K562 (cell line): Measurements from ENCODE around the gene GBF1. TPM values are rescaled to one million over a fixed set of nuclear protein-coding genes. Genes with fewer than 3 reads are reported as not detected.

Experiments
- ATAC-seq: fragments of 200-7000 bp; cut with Tn5 transposase; 3 replicates; pipeline ENCODE4 v1.9.1; 2020; ENCODE audit warnings: moderate library complexity
- BruUV-seq: library from RNA; stranded (reverse); fragments of 400-500 nt; replicated peaks from 2 replicates; lab custom pipeline; 2021; lab: Mats Ljungman, UMichigan
- CTCF ChIA-PET: fragments of 300-600 bp; formaldehyde crosslinking; extraction: SDS; loops from one replicate; lab custom pipeline; 2021; ENCODE audit warnings: low intra/inter-chr PET ratio; lab: Yijun Ruan, JAX
- POLR2A ChIA-PET: fragments of 300-600, 350-650 bp; sonication (Branson Sonifier 250); formaldehyde crosslinking; extraction: SDS; loops from one replicate; lab custom pipeline; 2021; ENCODE audit warnings: antibody characterized with exemption, inconsistent platforms; lab: Yijun Ruan, JAX
- DNase-seq, 4 experiments: peaks; one replicate each; pipeline versions ENCODE4 v3.0.0 to v3.0.0-alpha.2; 2011 to 2018; ENCODE audit warnings: low spot score in 3 of 4, mixed read lengths in 3 of 4; ENCODE audit errors: extremely low read depth in 1 of 4
- FAIRE-seq: peaks from 2 replicates; lab custom pipeline; 2011; peaks lifted over from hg19 to GRCh38; lab: Jason Lieb, UNC
- H2AFZ ChIP-seq: 2 replicates; pipeline ENCODE4 v1.6.0; 2011; ENCODE audit warnings: low read depth, low read length, control low read depth, inconsistent platforms
- H3K27ac ChIP-seq: fragments of 200-600 bp; 3 replicates; pipeline ENCODE4 v1.8.0; 2011; ENCODE audit warnings: low read depth, mild to moderate bottlenecking, control low read depth, inconsistent platforms, low read length, moderate library complexity, mixed read lengths; ENCODE audit errors: extremely low read depth
- H3K27me3 ChIP-seq, 2 experiments: fragments of 300-600 bp in 1 of 2; 2 replicates in 1 of 2; 3 replicates in 1 of 2; pipeline versions ENCODE4 v1.6.0 to v1.8.0; 2011; ENCODE audit warnings: inconsistent platforms in 2 of 2, low read length in 2 of 2, mild to moderate bottlenecking in 1 of 2, mixed read lengths in 1 of 2, moderate library complexity in 1 of 2; ENCODE audit not compliant: control insufficient read depth in 2 of 2, insufficient read depth in 2 of 2
- H3K36me3 ChIP-seq: fragments of 300-600 bp; 3 replicates; pipeline ENCODE4 v1.8.0; 2011; ENCODE audit warnings: mild to moderate bottlenecking, low read length, inconsistent platforms; ENCODE audit not compliant: control insufficient read depth, insufficient read depth
- H3K4me1 ChIP-seq, 2 experiments: fragments of 200-600 bp in 1 of 2; replicated peaks in 1 of 2; 2 replicates in 1 of 2; 3 replicates in 1 of 2; pipeline versions ENCODE4 v1.5.1 to v1.8.0; 2011; ENCODE audit warnings: inconsistent platforms in 2 of 2, low read length in 2 of 2, mild to moderate bottlenecking in 1 of 2, mixed read lengths in 1 of 2, moderate library complexity in 1 of 2; ENCODE audit not compliant: control insufficient read depth in 2 of 2, insufficient read depth in 2 of 2
- H3K4me2 ChIP-seq: 2 replicates; pipeline ENCODE4 v1.6.1; 2011; ENCODE audit warnings: low read length, control low read depth, inconsistent platforms, mixed read lengths; ENCODE audit not compliant: insufficient read depth
- H3K4me3 ChIP-seq: fragments of 200-600 bp; sonication (generic), shearing (Covaris generic); 2 replicates; pipeline ENCODE4 v1.5.1; 2016; ENCODE audit warnings: control low read depth, inconsistent platforms
- H3K79me2 ChIP-seq: fragments of 200-600 bp; 3 replicates; pipeline ENCODE4 v1.8.0; 2011; ENCODE audit warnings: low read length, inconsistent platforms; ENCODE audit not compliant: control insufficient read depth, insufficient read depth
- H3K9ac ChIP-seq, 2 experiments: 2 replicates each; pipeline versions ENCODE4 v1.6.0 to v1.6.1; 2011; ENCODE audit warnings: low read depth in 2 of 2, low read length in 2 of 2, control low read depth in 1 of 2, inconsistent platforms in 1 of 2, mild to moderate bottlenecking in 1 of 2, mixed read lengths in 1 of 2; ENCODE audit not compliant: insufficient read depth in 1 of 2
- H3K9me1 ChIP-seq: one replicate; pipeline ENCODE4 v1.6.0; 2011; ENCODE audit warnings: inconsistent platforms, mild to moderate bottlenecking, low read length, moderate library complexity; ENCODE audit not compliant: control insufficient read depth, insufficient read depth
- H3K9me3 ChIP-seq: replicated peaks from 2 replicates; pipeline ENCODE4 v1.5.1; 2011; ENCODE audit warnings: low read depth, low read length, inconsistent platforms; ENCODE audit not compliant: control insufficient read depth, insufficient read depth
- H4K20me1 ChIP-seq: replicated peaks from 2 replicates; pipeline ENCODE4 v1.6.1; 2011; ENCODE audit warnings: low read length, inconsistent platforms, mixed read lengths; ENCODE audit not compliant: control insufficient read depth, insufficient read depth
- FOXO4 ChIP-seq: fragments of 450-650 bp; formaldehyde crosslinking; IDR thresholded peaks from 2 replicates; pipeline ENCODE4 v1.4.0; 2020; ENCODE audit warnings: mild to moderate bottlenecking, moderate library complexity
- HDAC3 ChIP-seq: fragments of 450-650 bp; IDR thresholded peaks from 2 replicates; pipeline ENCODE4 v1.6.1; 2018; ENCODE audit warnings: borderline replicate concordance, mild to moderate bottlenecking, moderate library complexity; ENCODE audit not compliant: partially characterized antibody
- MLX ChIP-seq, 2 experiments: fragments of 450-650 bp in 1 of 2; sonication (generic) in 1 of 2; formaldehyde crosslinking; conservative IDR thresholded peaks; 2 replicates each; pipeline versions ENCODE4 v1.4.0 to v1.8.1; 2020 to 2022; ENCODE audit warnings: mild to moderate bottlenecking in 1 of 2, missing genetic modification reagents in 1 of 2
- RNF219 ChIP-seq: fragments of 250-450 bp; sonication (Bioruptor Pico); IDR thresholded peaks from 2 replicates; pipeline ENCODE4 v1.5.0; 2022; ENCODE audit warnings: mild to moderate bottlenecking
- SAP30 ChIP-seq: fragments of 200-600 bp; sonication (generic); IDR thresholded peaks from 2 replicates; pipeline ENCODE4 v1.6.1; 2012; ENCODE audit warnings: borderline replicate concordance, low read depth, mild to moderate bottlenecking, moderate library complexity, low read length, control low read depth, inconsistent platforms; ENCODE audit not compliant: insufficient read depth, poor library complexity, severe bottlenecking
- SREBF2 ChIP-seq: sonication (generic); formaldehyde crosslinking; IDR thresholded peaks from 2 replicates; pipeline ENCODE4 v1.4.0; 2020; ENCODE audit warnings: mild to moderate bottlenecking, missing genetic modification reagents
- TFAP4 ChIP-seq: sonication (generic); formaldehyde crosslinking; IDR thresholded peaks from 2 replicates; pipeline ENCODE4 v1.8.0; 2022; ENCODE audit warnings: missing genetic modification reagents, mild to moderate bottlenecking, moderate library complexity, borderline replicate concordance
- TRIM28 ChIP-seq: fragments of 450-650 bp; IDR thresholded peaks from 2 replicates; pipeline ENCODE4 v1.6.1; 2017
- TSC22D4 ChIP-seq: fragments of 450-650 bp; IDR thresholded peaks from 2 replicates; pipeline ENCODE4 v1.6.1; 2016; ENCODE audit warnings: missing genetic modification characterization, missing biosample characterization, control low read depth
- ZSCAN32 ChIP-seq: fragments of 450-650 bp; formaldehyde crosslinking; IDR thresholded peaks from 2 replicates; pipeline ENCODE4 v1.4.0; 2020; ENCODE audit warnings: mild to moderate bottlenecking, moderate library complexity
- WGBS: fragments of 100-300 bp; shearing (Covaris generic); methylation state at CpG from one replicate; pipeline ENCODE4 v1.1.6; 2016; ENCODE audit warnings: low coverage, mixed read lengths; ENCODE audit not compliant: insufficient coverage; ENCODE audit errors: missing lambda C conversion rate; 5-methylcytosine and 5-hydroxymethylcytosine counted together
- in situ Hi-C: fragments of 300-500 bp; cut with MboI; formaldehyde crosslinking; loops from 4 replicates; pipeline ENCODE4 v1.15.0; 2018; ENCODE audit warnings: inconsistent platforms, mixed read lengths
- intact Hi-C: fragments of 100-400 bp; cut with micrococcal nuclease; formaldehyde crosslinking; loops from 2 replicates; pipeline ENCODE4 v1.14.2; 2022
- polyA plus RNA-seq, 8 experiments: library from polyadenylated mRNA; depleted of rRNA in 4 of 8; stranded (reverse) in 5 of 8; unstranded in 3 of 8; fragments of >200 nt; fragmentation: Nextera tagmentation in 2 of 8; fragmentation: Illumina TruSeq in 1 of 8; extraction: Ambion mirVana in 2 of 8; extraction: Trizol in 1 of 8; gene quantifications; 2 replicates each; pipeline versions ENCODE4 v1.2.1 to v1.2.3, GENCODE V29; 2011 to 2014; ENCODE audit warnings: inconsistent platforms in 1 of 8, missing spikeins in 1 of 8
- total RNA-seq, 7 experiments: library from RNA; depleted of rRNA in 6 of 7; stranded (reverse); fragments of >200 nt in 6 of 7; fragmentation: Illumina TruSeq in 2 of 7; extraction: Trizol in 2 of 7; gene quantifications; 2 replicates each; pipeline versions ENCODE4 v1.2.1 to v1.2.3, GENCODE V29; 2011 to 2021; ENCODE audit warnings: low replicate concordance in 1 of 7

The GBF1 gene
- total and polyA plus RNA-seq, 9 of the 15 experiments (the other 6 are each of a cell fraction or from before 2014, with no cell fraction given), result 0.69 to 28.0 (median 10.3) TPM

- TF ChIP-seq TRIM28, result no peak
- TF ChIP-seq HDAC3, result no peak
- TF ChIP-seq ZSCAN32 (CRISPR knock-in tag), result no peak
- no peak for TF ChIP-seq FOXO4 (CRISPR knock-in tag)
These were observed 148.9 kb downstream of the GBF1 start (continued) for GRCh38 chr10:102394079-102394800.

- ChIA-PET POLR2A (interaction anchor here (0.6 to 1.9 kb wide), 5 partner anchors 9 to 209 kb away, joined by 3 to 6 read pairs (median 3); no protein-coding TSS in a partner anchor), CTCF (interaction anchor here (0.8 kb wide), 2 partner anchors 84 to 85 kb away, joined by 3 to 4 read pairs; no protein-coding TSS in a partner anchor)
- ATAC-seq (no peak), DNase-seq (peak in 1 of 4 experiments; percentile 27), FAIRE-seq (no peak)
- BruUV-seq, result no TSS peak
- Histone ChIP-seq H2AFZ (peak overlapping the region; percentile 88), H3K9me3 (no peaks in the 10 kb centered on the region), H3K9ac (peak overlapping the region; percentile 63 to 92), H3K27ac (peak overlapping the region; percentile 45), H3K36me3 (peaks cover 13% of the 10 kb centered on the region; the same call in 1 of the 3 replicates), H3K9me1 (no peaks in the 10 kb centered on the region), H3K27me3 (no peaks in the 10 kb centered on the region), H3K79me2 (peaks cover 7% of the 10 kb centered on the region; the same call in 1 of the 3 replicates), H3K4me3 (peak overlapping the region; percentile 78), H4K20me1 (no peaks in the 10 kb centered on the region), H3K4me1 (peaks cover 17 to 47% of the 10 kb centered on the region in 2 experiments; a peak in 4 of 5 replicates), H3K4me2 (peak overlapping the region; percentile 99)
- in situ Hi-C loops, result loop anchor here (25.0 kb wide), 1 partner anchor 192 kb away; no protein-coding TSS in a partner anchor
- WGBS, result 0% methylated on average over 15 of the region's 35 CpGs
- intact Hi-C loops, result loop anchor here (1.0 to 5.0 kb wide), 4 partner anchors 26 to 228 kb away; no protein-coding TSS in a partner anchor
- TF ChIP-seq SAP30, result peak; percentile 12
- no peak for TF ChIP-seq TFAP4 (CRISPR knock-in tag)
- no peak for TF ChIP-seq TSC22D4
- no peak for TF ChIP-seq SREBF2
- TF ChIP-seq RNF219 (CRISPR knock-in tag), result no peak
- no peak for TF ChIP-seq MLX (CRISPR knock-in tag; conservative IDR thresholded peaks at IDR 0.05)
These were observed 149.6 kb downstream of the GBF1 start for GRCh38 chr10:102394801-102395399.
